ENCODE results near the gene POLD1.

DNA sequence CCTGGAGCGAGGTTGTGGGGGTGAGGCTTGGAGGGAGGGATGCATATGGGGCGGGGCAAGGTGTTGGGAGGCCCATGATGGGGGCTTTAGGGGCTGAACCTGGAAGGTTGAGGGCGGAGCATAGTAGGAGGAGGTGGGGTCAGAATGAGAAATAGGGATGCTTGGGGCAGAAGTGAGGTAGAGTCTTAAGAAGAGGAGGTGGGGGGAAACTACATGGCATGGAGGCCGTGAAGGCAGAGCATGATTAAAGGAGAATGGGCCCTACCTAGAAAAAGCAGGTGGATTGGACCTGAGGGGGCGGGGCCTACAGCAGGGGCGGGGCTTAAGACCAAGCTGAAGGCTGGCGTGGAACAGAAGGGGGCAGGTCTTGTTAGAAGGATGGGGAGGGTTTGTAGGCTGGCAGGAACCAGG lies 7.1 kb upstream of the POLD1 start:
- TF ChIP-seq POLR2AphosphoS5 (IDR thresholded peaks at IDR 0.05; ENCODE audit: low read depth, low read length) (no peak), POLR2A (IDR thresholded peaks at IDR 0.05; ENCODE audit: low read depth, low read length) (no peak), TAF1 (IDR thresholded peaks at IDR 0.05; ENCODE audit: borderline replicate concordance, low read depth, low read length) (no peak)

All from GM12892 (cell line).